H1 (cell line): Measurements from ENCODE around the gene TTC28. TPM values are rescaled to one million over a fixed set of nuclear protein-coding genes. Genes with fewer than 3 reads are reported as not detected.

Experiments
- CEBPB ChIP-seq: IDR thresholded peaks from 2 replicates; pipeline ENCODE4 v1.6.1; 2012; ENCODE audit warnings: low read depth, low read length
- POLR2A ChIP-seq, 2 experiments: IDR thresholded peaks; 1 replicate in 1 of 2; 2 replicates in 1 of 2; pipeline ENCODE4 v1.6.1; 2011; ENCODE audit warnings: low read depth in 2 of 2, low read length in 2 of 2, mild to moderate bottlenecking in 2 of 2; ENCODE audit errors: control extremely low read depth in 1 of 2
- RBBP5 ChIP-seq: IDR thresholded peaks from 2 replicates; pipeline ENCODE4 v1.7.1; 2012; ENCODE audit warnings: low read depth, mild to moderate bottlenecking, inconsistent platforms, low read length, moderate library complexity, borderline replicate concordance
- SIRT6 ChIP-seq: IDR thresholded peaks from one replicate; pipeline ENCODE4 v1.7.1; 2012; ENCODE audit warnings: low read length, inconsistent platforms
- polyA plus RNA-seq, 7 experiments: library from polyadenylated mRNA; depleted of rRNA in 3 of 7; stranded (reverse) in 5 of 7; unstranded in 2 of 7; fragments of >200 nt in 5 of 7; fragments of 200-250 nt in 2 of 7; gene quantifications; 1 replicate in 5 of 7; 2 replicates in 1 of 7; 4 replicates in 1 of 7; pipeline versions ENCODE4 v1.2.1 to v1.2.3, GENCODE V29; 2011 to 2013; ENCODE audit warnings: missing spikeins in 2 of 7, mixed read lengths in 2 of 7
- total RNA-seq: library from RNA; stranded (reverse); fragmentation: NEBNext Ultra II Directional; extraction: Animal tissue kit (Norgen Biotek cat#: 25700); gene quantifications from 2 replicates; pipeline ENCODE4 v1.2.1, GENCODE V29; 2021
- TF ChIP-seq, protein P1 (sequence below): IDR thresholded peaks from 2 replicates; pipeline ENCODE4 v1.6.1; 2012; ENCODE audit warnings: low read length, inconsistent platforms

TTC28 gene
- total and polyA plus RNA-seq, 2 of the 8 experiments (the other 6 are each of a cell fraction or from before 2014, with no cell fraction given) = 2.6 to 12.6 TPM

DNA sequence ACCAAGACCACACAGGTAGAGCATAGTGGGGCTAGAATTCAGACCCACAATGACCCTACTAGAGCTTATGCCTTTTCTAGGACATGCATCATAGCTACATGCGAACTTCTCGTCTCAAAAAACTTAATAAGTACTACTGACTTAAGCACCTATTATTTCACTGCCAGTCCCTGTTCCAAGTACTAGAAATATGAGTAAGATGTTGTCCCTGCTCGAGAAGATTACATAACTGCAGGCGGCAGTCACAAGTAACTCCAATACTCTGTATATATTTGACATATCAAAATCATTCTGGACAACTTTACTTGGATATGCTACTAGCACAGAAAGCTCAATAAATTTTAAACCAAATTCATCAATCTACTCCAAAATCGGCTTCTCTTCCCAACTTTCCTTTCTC lies 235.0 kb downstream of the TTC28 start (continued):
- TF ChIP-seq, protein P1, sequence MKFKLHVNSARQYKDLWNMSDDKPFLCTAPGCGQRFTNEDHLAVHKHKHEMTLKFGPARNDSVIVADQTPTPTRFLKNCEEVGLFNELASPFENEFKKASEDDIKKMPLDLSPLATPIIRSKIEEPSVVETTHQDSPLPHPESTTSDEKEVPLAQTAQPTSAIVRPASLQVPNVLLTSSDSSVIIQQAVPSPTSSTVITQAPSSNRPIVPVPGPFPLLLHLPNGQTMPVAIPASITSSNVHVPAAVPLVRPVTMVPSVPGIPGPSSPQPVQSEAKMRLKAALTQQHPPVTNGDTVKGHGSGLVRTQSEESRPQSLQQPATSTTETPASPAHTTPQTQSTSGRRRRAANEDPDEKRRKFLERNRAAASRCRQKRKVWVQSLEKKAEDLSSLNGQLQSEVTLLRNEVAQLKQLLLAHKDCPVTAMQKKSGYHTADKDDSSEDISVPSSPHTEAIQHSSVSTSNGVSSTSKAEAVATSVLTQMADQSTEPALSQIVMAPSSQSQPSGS = no peak
- TF ChIP-seq CEBPB = no peak
- TF ChIP-seq SIRT6 = no peak
- TF ChIP-seq POLR2A (IDR thresholded peaks at IDR 0.05; ENCODE audit: control extremely low read depth in 1 of 2, low read depth in 2 of 2, low read length in 2 of 2) = no peak
- no peak for TF ChIP-seq RBBP5
